ENCODE data around the gene AGMO.

GRCh38 chr7:15433151-15433550 lies 128.7 kb downstream of the AGMO start:
- no peak for TF ChIP-seq CTCF (IDR thresholded peaks at IDR 0.05)
- TF ChIP-seq POLR2AphosphoS5 (IDR thresholded peaks at IDR 0.05; ENCODE audit: low read depth, low read length): no peak

Data from Panc1 (cell line).